Calu3 (cell line): Measurements from ENCODE around the gene RBM14. TPM values are rescaled to one million over a fixed set of nuclear protein-coding genes. Genes with fewer than 3 reads are reported as not detected.
A peak's percentile ranks its signal among the peaks of the same experiment; 100 is the strongest.

Experiments
- BruUV-seq: library from RNA; stranded (reverse); fragments of 400-500 nt; replicated peaks from 2 replicates; lab custom pipeline; 2021; lab: Mats Ljungman, UMichigan
- CTCF ChIA-PET: fragments of 300-600 bp; sonication (Branson Sonifier 250); formaldehyde crosslinking; loops from one replicate; lab custom pipeline; 2022; ENCODE audit warnings: antibody characterized with exemption; lab: Charles Lee
- DNase-seq: peaks from one replicate; pipeline ENCODE4 v3.0.0; 2022
- H3K27ac Mint-ChIP-seq: one replicate; pipeline ENCODE4 v1.8.0; 2022; ENCODE audit warnings: mixed read lengths; ENCODE audit not compliant: unreplicated experiment
- H3K27me3 Mint-ChIP-seq: one replicate; pipeline ENCODE4 v1.8.0; 2022; ENCODE audit warnings: mixed read lengths; ENCODE audit not compliant: unreplicated experiment
- H3K36me3 Mint-ChIP-seq: one replicate; pipeline ENCODE4 v1.8.0; 2022; ENCODE audit warnings: mild to moderate bottlenecking, moderate library complexity, mixed read lengths; ENCODE audit not compliant: insufficient read depth, unreplicated experiment
- H3K4me1 Mint-ChIP-seq: one replicate; pipeline ENCODE4 v1.8.0; 2022; ENCODE audit warnings: mild to moderate bottlenecking, low read depth, mixed read lengths; ENCODE audit not compliant: unreplicated experiment
- H3K4me3 Mint-ChIP-seq: one replicate; pipeline ENCODE4 v1.8.0; 2022; ENCODE audit warnings: mild to moderate bottlenecking, low read depth, moderate library complexity, mixed read lengths; ENCODE audit not compliant: unreplicated experiment
- H3K9me3 Mint-ChIP-seq: one replicate; pipeline ENCODE4 v1.8.0; 2022; ENCODE audit warnings: low read depth, mixed read lengths; ENCODE audit not compliant: unreplicated experiment
- CTCF ChIP-seq: fragments of 200-600 bp; IDR thresholded peaks from one replicate; pipeline ENCODE4 v1.8.0; 2022; ENCODE audit warnings: antibody characterized with exemption; ENCODE audit not compliant: unreplicated experiment
- intact Hi-C: fragments of 100-400 bp; cut with micrococcal nuclease; formaldehyde crosslinking; loops from one replicate; pipeline ENCODE4 v1.10.0; 2022; ENCODE audit not compliant: unreplicated experiment
- total RNA-seq: library from RNA; stranded (reverse); gene quantifications from 2 replicates; pipeline ENCODE4 v1.2.3, GENCODE V29; 2022

Gene RBM14
- total RNA-seq, 1 experiment from 2014 or later = 107 TPM

- Mint-ChIP-seq H3K4me3 (no peak overlapping the region), H3K4me1 (no peaks in the 10 kb centered on the region), H3K36me3 (peaks cover 68% of the 10 kb centered on the region), H3K9me3 (no peaks in the 10 kb centered on the region), H3K27ac (no peak overlapping the region), H3K27me3 (no peaks in the 10 kb centered on the region)
- intact Hi-C loops = no loop called here
- no peak for DNase-seq
- BruUV-seq = no TSS peak
- TF ChIP-seq CTCF = no peak
- CTCF ChIA-PET = no interaction called here
These were observed 48.9 kb downstream of the RBM14 start for GRCh38 chr11:66665369-66665768.

- Mint-ChIP-seq H3K27me3 (no peaks in the 10 kb centered on the region), H3K4me3 (no peak overlapping the region), H3K4me1 (peaks cover 9% of the 10 kb centered on the region), H3K36me3 (peaks cover 40% of the 10 kb centered on the region), H3K27ac (no peak overlapping the region), H3K9me3 (no peaks in the 10 kb centered on the region)
- BruUV-seq = no TSS peak
- CTCF ChIA-PET = no interaction called here
- no peak for DNase-seq
- intact Hi-C loops = no loop called here
- no peak for TF ChIP-seq CTCF
These were observed 54.4 kb downstream of the RBM14 start for GRCh38 chr11:66670816-66671215.

- CTCF ChIA-PET = no interaction called here
- Mint-ChIP-seq H3K4me3 (no peak overlapping the region), H3K9me3 (no peaks in the 10 kb centered on the region), H3K27me3 (no peaks in the 10 kb centered on the region), H3K27ac (no peak overlapping the region), H3K36me3 (peaks cover 44% of the 10 kb centered on the region), H3K4me1 (peaks cover 25% of the 10 kb centered on the region)
- intact Hi-C loops = loop anchor here (5.0 kb wide), 1 partner anchor 98 kb away; no protein-coding TSS in a partner anchor
- BruUV-seq = no TSS peak
- no peak for DNase-seq
- no peak for TF ChIP-seq CTCF
These were observed 58.7 kb downstream of the RBM14 start for GRCh38 chr11:66674964-66675602.

GRCh38 chr11:66676282-66676919, 60.0 kb downstream of the RBM14 start:
- CTCF ChIA-PET = no interaction called here
- Mint-ChIP-seq H3K4me1 (peaks cover 25% of the 10 kb centered on the region), H3K36me3 (peaks cover 36% of the 10 kb centered on the region), H3K27ac (no peak overlapping the region), H3K9me3 (no peaks in the 10 kb centered on the region), H3K4me3 (peak overlapping the region; percentile 99), H3K27me3 (no peaks in the 10 kb centered on the region)
- BruUV-seq = no TSS peak
- DNase-seq = no peak
- no peak for TF ChIP-seq CTCF
- intact Hi-C loops = loop anchor here (5.0 kb wide), 1 partner anchor 99 kb away; no protein-coding TSS in a partner anchor

Other genes starting within 250 kb of the RBM14 start
- 37.7 and 40.4 TPM in 2 replicates for gene SLC29A2, start 244.9 kb upstream of the RBM14 start, total RNA-seq
- gene NPAS4, start 195.6 kb upstream of the RBM14 start, total RNA-seq = not detected in 2 replicates
- 76.1 and 79.6 TPM in 2 replicates for gene MRPL11, start 177.8 kb upstream of the RBM14 start, total RNA-seq
- gene PELI3, start 149.7 kb upstream of the RBM14 start, total RNA-seq = 7.6 and 8.1 TPM in 2 replicates
- gene DPP3, start 136.2 kb upstream of the RBM14 start, total RNA-seq = 57.4 and 58.0 TPM in 2 replicates
- 32.2 and 38.2 TPM in 2 replicates for gene BBS1, start 106.0 kb upstream of the RBM14 start, total RNA-seq
- 15.1 and 17.3 TPM in 2 replicates for gene ZDHHC24, start 70.6 kb upstream of the RBM14 start, total RNA-seq
- gene ACTN3, start 69.7 kb upstream of the RBM14 start, total RNA-seq = not detected in 2 replicates
- 1.7 TPM in 2 replicates for gene CTSF, start 48.0 kb upstream of the RBM14 start, total RNA-seq
- 0.91 and 1.0 TPM in 2 replicates for gene CCDC87, start 23.6 kb upstream of the RBM14 start, total RNA-seq
- gene CCS, start 23.4 kb upstream of the RBM14 start, total RNA-seq = 33.2 and 34.2 TPM in 2 replicates
- 137 and 144 TPM in 2 replicates for gene RBM4, start 22.1 kb downstream of the RBM14 start, total RNA-seq
- gene RBM4B, start 61.3 kb downstream of the RBM14 start, total RNA-seq = 20.3 and 23.0 TPM in 2 replicates
- gene SPTBN2, start 112.6 kb downstream of the RBM14 start, total RNA-seq = 41.3 and 46.3 TPM in 2 replicates
- 23.5 and 26.2 TPM in 2 replicates for gene RCE1, start 226.8 kb downstream of the RBM14 start, total RNA-seq
- gene LRFN4, start 240.4 kb downstream of the RBM14 start, total RNA-seq = 30.1 and 30.3 TPM in 2 replicates